H1 (cell line): ENCODE results near the gene CDKN1A. TPM values are rescaled to one million over a fixed set of nuclear protein-coding genes. Genes with fewer than 3 reads are reported as not detected.

Experiments
- CTCF ChIA-PET: fragments of 300-600 bp; sonication (Branson Sonifier 250); formaldehyde crosslinking; loops from one replicate; lab custom pipeline; 2021; ENCODE audit not compliant: partially characterized antibody; lab: Charles Lee
- POLR2A ChIA-PET: fragments of 300-600 bp; sonication (Branson Sonifier 250); formaldehyde crosslinking; loops from one replicate; lab custom pipeline; 2021; ENCODE audit warnings: inconsistent platforms; ENCODE audit not compliant: partially characterized antibody; lab: Charles Lee
- DNase-seq, 2 experiments: peaks; one replicate each; pipeline versions ENCODE4 v3.0.0 to v3.0.0-alpha.2; 2010 to 2022; ENCODE audit warnings: low spot score in 2 of 2, low read depth in 1 of 2, mixed read lengths in 1 of 2
- FAIRE-seq: peaks from 2 replicates; lab custom pipeline; 2011; peaks lifted over from hg19 to GRCh38; lab: Jason Lieb, UNC
- H2AFZ ChIP-seq: 2 replicates; pipeline ENCODE4 v1.8.1; 2012; ENCODE audit warnings: low read length, inconsistent platforms
- H2AK5ac ChIP-seq: 2 replicates; pipeline ENCODE4 v1.6.1; 2013; ENCODE audit warnings: low read depth, low read length
- H2BK120ac ChIP-seq: replicated peaks from 2 replicates; pipeline ENCODE3; 2013; ENCODE audit warnings: low read depth, low read length, inconsistent platforms
- H2BK12ac ChIP-seq: 2 replicates; pipeline ENCODE4 v1.6.1; 2013; ENCODE audit warnings: low read depth, low read length
- H2BK15ac ChIP-seq: 2 replicates; pipeline ENCODE4 v1.6.1; 2013; ENCODE audit warnings: low read length
- H2BK20ac ChIP-seq: 2 replicates; pipeline ENCODE4 v1.6.1; 2013; ENCODE audit warnings: low read length
- H2BK5ac ChIP-seq: 2 replicates; pipeline ENCODE4 v1.6.1; 2013; ENCODE audit warnings: low read depth, low read length
- H3K14ac ChIP-seq: 2 replicates; pipeline ENCODE4 v1.6.1; 2013; ENCODE audit warnings: inconsistent platforms; ENCODE audit not compliant: insufficient read length
- H3K18ac ChIP-seq: 2 replicates; pipeline ENCODE4 v1.6.1; 2013; ENCODE audit warnings: low read length; ENCODE audit errors: extremely low read depth
- H3K23ac ChIP-seq: 2 replicates; pipeline ENCODE4 v1.6.1; 2013; ENCODE audit warnings: inconsistent platforms; ENCODE audit not compliant: insufficient read length
- H3K23me2 ChIP-seq: 2 replicates; pipeline ENCODE4 v1.6.1; 2013; ENCODE audit warnings: low read depth, low read length
- H3K27ac ChIP-seq: 2 replicates; pipeline ENCODE4 v1.6.1; 2011; ENCODE audit warnings: low read depth, low read length, inconsistent platforms
- H3K27me3 ChIP-seq, 4 experiments: replicated peaks in 1 of 4; 1 replicate in 1 of 4; 2 replicates in 3 of 4; pipeline versions ENCODE4 v1.6.1 to v1.8.1; 2011 to 2013; ENCODE audit warnings: low read length in 3 of 4, mild to moderate bottlenecking in 3 of 4, inconsistent platforms in 2 of 4, mixed read lengths in 2 of 4, moderate library complexity in 1 of 4; ENCODE audit not compliant: control insufficient read depth in 3 of 4, insufficient read depth in 3 of 4; ENCODE audit errors: extremely low read depth in 1 of 4
- H3K36me3 ChIP-seq, 4 experiments: 2 replicates each; pipeline versions ENCODE4 v1.6.1 to v1.8.1; 2011 to 2013; ENCODE audit warnings: mild to moderate bottlenecking in 4 of 4, low read length in 3 of 4, moderate library complexity in 2 of 4, control low read depth in 1 of 4, inconsistent platforms in 1 of 4; ENCODE audit not compliant: insufficient read depth in 4 of 4, control insufficient read depth in 2 of 4
- H3K4ac ChIP-seq: replicated peaks from 2 replicates; pipeline ENCODE3; 2013; ENCODE audit warnings: low read length, low read depth, mixed read lengths, inconsistent platforms; ENCODE audit not compliant: insufficient read length
- H3K4me1 ChIP-seq, 4 experiments: replicated peaks in 1 of 4; 1 replicate in 1 of 4; 2 replicates in 3 of 4; pipeline versions ENCODE4 v1.6.1 to v1.8.1; 2011 to 2013; ENCODE audit warnings: low read length in 3 of 4, inconsistent platforms in 2 of 4, mixed read lengths in 1 of 4; ENCODE audit not compliant: insufficient read depth in 4 of 4, control insufficient read depth in 3 of 4
- H3K4me2 ChIP-seq, 2 experiments: 2 replicates each; pipeline versions ENCODE4 v1.6.1 to v1.8.1; 2011 to 2013; ENCODE audit warnings: low read depth in 2 of 2, low read length in 2 of 2, control low read depth in 1 of 2, inconsistent platforms in 1 of 2, mild to moderate bottlenecking in 1 of 2; ENCODE audit not compliant: insufficient read depth in 1 of 2
- H3K4me3 ChIP-seq, 4 experiments: fragments of 200-600, 300-600 bp in 1 of 4; sonication (generic), shearing (Covaris generic), sonication (Bioruptor Twin) in 1 of 4; 2 replicates each; pipeline versions ENCODE4 v1.5.1 to v1.8.1; 2011 to 2016; ENCODE audit warnings: low read length in 4 of 4, low read depth in 3 of 4, control low read depth in 2 of 4, inconsistent platforms in 2 of 4, mild to moderate bottlenecking in 2 of 4, mixed read lengths in 1 of 4, moderate library complexity in 1 of 4; ENCODE audit not compliant: insufficient read depth in 2 of 4; ENCODE audit errors: extremely low read depth in 1 of 4
- H3K56ac ChIP-seq: replicated peaks from 2 replicates; pipeline ENCODE3; 2013; ENCODE audit warnings: low read depth, mild to moderate bottlenecking, mixed read lengths, low read length, inconsistent platforms; ENCODE audit not compliant: insufficient read length
- H3K79me1 ChIP-seq: 2 replicates; pipeline ENCODE4 v1.6.1; 2013; ENCODE audit warnings: low read depth, low read length, control low read depth
- H3K79me2 ChIP-seq, 2 experiments: 2 replicates each; pipeline versions ENCODE4 v1.6.1 to v1.8.1; 2012 to 2013; ENCODE audit warnings: low read length in 2 of 2, mild to moderate bottlenecking in 2 of 2, inconsistent platforms in 1 of 2; ENCODE audit not compliant: insufficient read depth in 2 of 2, control insufficient read depth in 1 of 2
- H3K9ac ChIP-seq, 4 experiments: replicated peaks in 1 of 4; 1 replicate in 1 of 4; 2 replicates in 3 of 4; pipeline versions ENCODE4 v1.6.1 to v1.8.1; 2011 to 2013; ENCODE audit warnings: low read depth in 3 of 4, low read length in 3 of 4, control low read depth in 2 of 4, mild to moderate bottlenecking in 2 of 4, moderate library complexity in 2 of 4, inconsistent platforms in 1 of 4; ENCODE audit errors: extremely low read depth in 1 of 4
- H3K9me3 ChIP-seq, 2 experiments: 2 replicates each; pipeline versions ENCODE4 v1.6.1 to v1.8.1; 2012 to 2013; ENCODE audit warnings: mild to moderate bottlenecking in 2 of 2, moderate library complexity in 2 of 2, control low read depth in 1 of 2, inconsistent platforms in 1 of 2, low read depth in 1 of 2, low read length in 1 of 2, mixed read lengths in 1 of 2; ENCODE audit not compliant: insufficient read depth in 2 of 2
- H4K20me1 ChIP-seq, 2 experiments: replicated peaks in 1 of 2; 2 replicates each; pipeline versions ENCODE3 to v1.8.1; 2011 to 2013; ENCODE audit warnings: inconsistent platforms in 2 of 2, low read length in 2 of 2, mild to moderate bottlenecking in 1 of 2; ENCODE audit not compliant: insufficient read depth in 2 of 2, control insufficient read depth in 1 of 2
- H4K5ac ChIP-seq: 2 replicates; pipeline ENCODE4 v1.6.1; 2013; ENCODE audit warnings: low read length, low read depth, mixed read lengths, inconsistent platforms; ENCODE audit not compliant: insufficient read length
- H4K8ac ChIP-seq: 2 replicates; pipeline ENCODE4 v1.8.0; 2013; ENCODE audit warnings: mild to moderate bottlenecking, moderate library complexity, low read length, inconsistent platforms; ENCODE audit not compliant: insufficient read depth; ENCODE audit errors: extremely low read depth
- H4K91ac ChIP-seq: replicated peaks from 2 replicates; pipeline ENCODE3; 2013; ENCODE audit warnings: low read length, mixed read lengths, inconsistent platforms; ENCODE audit not compliant: insufficient read length
- ASH2L ChIP-seq: fragments of 200-600, 300-600 bp; sonication (generic); IDR thresholded peaks from one replicate; pipeline ENCODE4 v1.7.1; 2017; ENCODE audit warnings: low read length
- CTCF ChIP-seq, 3 experiments: IDR thresholded peaks; 1 replicate in 2 of 3; 2 replicates in 1 of 3; pipeline versions ENCODE4 v1.5.1 to v1.6.1; 2011; ENCODE audit warnings: low read length in 3 of 3, mild to moderate bottlenecking in 3 of 3, inconsistent platforms in 2 of 3, low read depth in 1 of 3, moderate library complexity in 1 of 3; ENCODE audit not compliant: insufficient read depth in 1 of 3; ENCODE audit errors: control extremely low read depth in 1 of 3
- HDAC2 ChIP-seq, 2 experiments: fragments of 300-600 bp in 1 of 2; sonication (generic) in 1 of 2; IDR thresholded peaks; 2 replicates each; pipeline ENCODE4 v1.6.1; 2011 to 2012; ENCODE audit warnings: low read depth in 2 of 2, low read length in 2 of 2, mild to moderate bottlenecking in 2 of 2, moderate library complexity in 2 of 2, borderline replicate concordance in 1 of 2, inconsistent platforms in 1 of 2
- KDM1A ChIP-seq: fragments of 200-600, 300-600 bp; sonication (generic); IDR thresholded peaks from 2 replicates; pipeline ENCODE4 v1.7.1; 2016; ENCODE audit warnings: mild to moderate bottlenecking, low read length, borderline replicate concordance
- MAX ChIP-seq: IDR thresholded peaks from 2 replicates; pipeline ENCODE4 v1.6.1; 2012; ENCODE audit warnings: inconsistent platforms
- RAD21 ChIP-seq, 2 experiments: IDR thresholded peaks in 1 of 2; conservative IDR thresholded peaks in 1 of 2; 2 replicates each; pipeline ENCODE4 v1.6.1; 2011; ENCODE audit warnings: low read depth in 2 of 2, low read length in 2 of 2, improper control_type of control experiment in 1 of 2, inconsistent platforms in 1 of 2, mild to moderate bottlenecking in 1 of 2, moderate library complexity in 1 of 2
- SRF ChIP-seq: IDR thresholded peaks from 2 replicates; pipeline ENCODE4 v1.6.1; 2011; ENCODE audit warnings: mild to moderate bottlenecking, low read depth, low read length, moderate library complexity
- WGBS, 2 experiments: shearing (Covaris generic) in 1 of 2; methylation state at CpG; one replicate each; pipeline versions ENCODE4 v1.1.6 to v1.1.7; 2013 to 2015; ENCODE audit warnings: low lambda C conversion rate in 2 of 2, mixed read lengths in 2 of 2, inconsistent platforms in 1 of 2, low coverage in 1 of 2, missing lambda C conversion rate in 1 of 2; ENCODE audit not compliant: insufficient replicate concordance in 2 of 2, insufficient coverage in 1 of 2, insufficient read length in 1 of 2; ENCODE audit errors: extremely low coverage in 1 of 2, missing lambda C conversion rate in 1 of 2; 5-methylcytosine and 5-hydroxymethylcytosine counted together
- polyA plus RNA-seq, 7 experiments: library from polyadenylated mRNA; depleted of rRNA in 3 of 7; stranded (reverse) in 5 of 7; unstranded in 2 of 7; fragments of >200 nt in 5 of 7; fragments of 200-250 nt in 2 of 7; gene quantifications; 1 replicate in 5 of 7; 2 replicates in 1 of 7; 4 replicates in 1 of 7; pipeline versions ENCODE4 v1.2.1 to v1.2.3, GENCODE V29; 2011 to 2013; ENCODE audit warnings: missing spikeins in 2 of 7, mixed read lengths in 2 of 7
- total RNA-seq: library from RNA; stranded (reverse); fragmentation: NEBNext Ultra II Directional; extraction: Animal tissue kit (Norgen Biotek cat#: 25700); gene quantifications from 2 replicates; pipeline ENCODE4 v1.2.1, GENCODE V29; 2021

The CDKN1A gene
- total and polyA plus RNA-seq, 2 of the 8 experiments (the other 6 are each of a cell fraction or from before 2014, with no cell fraction given): 15.2 to 36.0 TPM

- Histone ChIP-seq H3K23me2 (no peaks in the 10 kb centered on the region), H3K79me2 (no peaks in the 10 kb centered on the region), H3K4me3 (no peak overlapping the region), H3K9ac (no peak overlapping the region), H4K8ac (no peak overlapping the region), H3K27me3 (no peaks in the 10 kb centered on the region), H3K56ac (no peak overlapping the region), H2BK15ac (peak overlapping the region; percentile 21; the same call in 1 of the 2 replicates), H3K27ac (no peak overlapping the region), H3K4me2 (no peak overlapping the region), H3K14ac (no peak overlapping the region), H3K79me1 (no peaks in the 10 kb centered on the region), H4K91ac (no peak overlapping the region), H2BK5ac (no peak overlapping the region), H3K23ac (no peak overlapping the region), H2BK120ac (no peak overlapping the region), H2AFZ (no peak overlapping the region), H4K20me1 (peaks cover 0 to 3% of the 10 kb centered on the region in 2 experiments), H2BK12ac (no peak overlapping the region), H3K9me3 (no peaks in the 10 kb centered on the region), H3K18ac (no peak overlapping the region), H3K4ac (no peak overlapping the region), H2BK20ac (no peak overlapping the region), H3K4me1 (no peaks in the 10 kb centered on the region), H4K5ac (no peak overlapping the region), H2AK5ac (no peak overlapping the region), H3K36me3 (no peaks in the 10 kb centered on the region)
- FAIRE-seq (no peak), DNase-seq (no peak)
- 85% methylated on average over 3 of the region's 3 CpGs; no CpG with 5 or more reads in 1 of the 2 experiments for WGBS, 2 experiments
- ChIA-PET CTCF (interaction anchor here (0.6 to 8.6 kb wide), 17 partner anchors 9 to 89 kb away, joined by 3 to 52 read pairs (median 5); no protein-coding TSS in a partner anchor), POLR2A (interaction anchor here (0.7 to 2.6 kb wide), 3 partner anchors 39 to 94 kb away, joined by 3 to 8 read pairs (median 4); no protein-coding TSS in a partner anchor)
- TF ChIP-seq MAX (peak; percentile 29; the same call in 1 of the 2 replicates), KDM1A (peak; percentile 98), HDAC2 (IDR thresholded peaks at IDR 0.05; ENCODE audit: borderline replicate concordance in 1 of 2, low read depth in 2 of 2, low read length in 2 of 2) (peak in 1 of 2 experiments; percentile 93; a peak in 1 of 4 replicates), SRF (no peak), CTCF (IDR thresholded peaks at IDR 0.05; ENCODE audit: control extremely low read depth in 1 of 3, insufficient read depth in 1 of 3, low read depth in 1 of 3, low read length in 3 of 3) (peak; percentile 74 to 88 (median 85)), RAD21 (IDR thresholded peaks at IDR 0.05 in 1 of 2, conservative IDR thresholded peaks at IDR 0.05 in 1 of 2; ENCODE audit: low read depth in 2 of 2, low read length in 2 of 2) (peak; percentile 89 to 92), ASH2L (no peak)
These were observed 23.0 kb downstream of the CDKN1A start for GRCh38 chr6:36701401-36701991.
